ENCODE measurements around the gene KCTD10.

Gene KCTD10

GRCh38 chr12:109466821-109467220, 10.3 kb downstream of the KCTD10 start:
- Histone ChIP-seq H3K9me3 (ENCODE audit: insufficient read depth, low read length, severe bottlenecking) (no peaks in the 10 kb centered on the region), H3K4me3 (ENCODE audit: low read depth in 1 of 2, low read length in 2 of 2) (no peak overlapping the region), H3K36me3 (ENCODE audit: insufficient read depth, low read length) (peaks cover 40% of the 10 kb centered on the region), H3K4me2 (ENCODE audit: insufficient read depth, low read length) (no peak overlapping the region), H3K27ac (ENCODE audit: low read length) (no peak overlapping the region), H3K4me1 (ENCODE audit: insufficient read depth, low read length) (no peaks in the 10 kb centered on the region), H2AFZ (ENCODE audit: low read depth, low read length) (no peak overlapping the region), H3K27me3 (ENCODE audit: insufficient read depth, low read length, poor library complexity) (no peaks in the 10 kb centered on the region), H3K9ac (ENCODE audit: low read depth, low read length) (no peak overlapping the region), H3K79me2 (ENCODE audit: insufficient read depth, low read length) (peaks cover 88% of the 10 kb centered on the region), H4K20me1 (ENCODE audit: insufficient read depth, low read length) (peaks cover 72% of the 10 kb centered on the region)
- DNase-seq (no peak), ATAC-seq (ENCODE audit: insufficient read depth, low read depth) (no peak)
- TF ChIP-seq CTCF (IDR thresholded peaks at IDR 0.05; ENCODE audit: borderline replicate concordance, extremely low read depth, low read length, poor library complexity, severe bottlenecking), result no peak
- no peak for TF ChIP-seq EZH2 (IDR thresholded peaks at IDR 0.05; ENCODE audit: borderline replicate concordance, low read depth, low read length, severe bottlenecking)

- no peaks in the 10 kb centered on the region for H3K9me3 ChIP-seq (ENCODE audit: insufficient read depth, low read length, severe bottlenecking)
- peaks cover 40% of the 10 kb centered on the region for H3K36me3 ChIP-seq (ENCODE audit: insufficient read depth, low read length)
- no peak overlapping the region for H3K4me2 ChIP-seq (ENCODE audit: insufficient read depth, low read length)
- H3K27me3 ChIP-seq (ENCODE audit: insufficient read depth, low read length, poor library complexity), result no peaks in the 10 kb centered on the region
- ATAC-seq (ENCODE audit: insufficient read depth, low read depth), result no peak
- H3K4me3 ChIP-seq (ENCODE audit: low read depth in 1 of 2, low read length in 2 of 2), result no peak overlapping the region
- H3K27ac ChIP-seq (ENCODE audit: low read length), result no peak overlapping the region
- H3K79me2 ChIP-seq (ENCODE audit: insufficient read depth, low read length), result peaks cover 88% of the 10 kb centered on the region
- H2AFZ ChIP-seq (ENCODE audit: low read depth, low read length), result no peak overlapping the region
- no peak overlapping the region for H3K9ac ChIP-seq (ENCODE audit: low read depth, low read length)
- peaks cover 77% of the 10 kb centered on the region for H4K20me1 ChIP-seq (ENCODE audit: insufficient read depth, low read length)
- TF ChIP-seq EZH2 (IDR thresholded peaks at IDR 0.05; ENCODE audit: borderline replicate concordance, low read depth, low read length, severe bottlenecking), result no peak
- TF ChIP-seq CTCF (IDR thresholded peaks at IDR 0.05; ENCODE audit: borderline replicate concordance, extremely low read depth, low read length, poor library complexity, severe bottlenecking), result no peak
- DNase-seq, result no peak
- H3K4me1 ChIP-seq (ENCODE audit: insufficient read depth, low read length), result no peaks in the 10 kb centered on the region
These were observed 10.8 kb downstream of the KCTD10 start for GRCh38 chr12:109466305-109466704.

- Histone ChIP-seq H3K27me3 (ENCODE audit: insufficient read depth, low read length, poor library complexity) (no peaks in the 10 kb centered on the region), H3K79me2 (ENCODE audit: insufficient read depth, low read length) (peaks cover 82% of the 10 kb centered on the region), H3K4me3 (ENCODE audit: low read depth in 1 of 2, low read length in 2 of 2) (no peak overlapping the region), H3K4me1 (ENCODE audit: insufficient read depth, low read length) (no peaks in the 10 kb centered on the region), H3K4me2 (ENCODE audit: insufficient read depth, low read length) (no peak overlapping the region), H2AFZ (ENCODE audit: low read depth, low read length) (no peak overlapping the region), H3K9me3 (ENCODE audit: insufficient read depth, low read length, severe bottlenecking) (no peaks in the 10 kb centered on the region), H3K27ac (ENCODE audit: low read length) (no peak overlapping the region), H4K20me1 (ENCODE audit: insufficient read depth, low read length) (peaks cover 83% of the 10 kb centered on the region), H3K36me3 (ENCODE audit: insufficient read depth, low read length) (peaks cover 45% of the 10 kb centered on the region), H3K9ac (ENCODE audit: low read depth, low read length) (no peak overlapping the region)
- DNase-seq, result no peak
- ATAC-seq (ENCODE audit: insufficient read depth, low read depth), result no peak
- TF ChIP-seq CTCF (IDR thresholded peaks at IDR 0.05; ENCODE audit: borderline replicate concordance, extremely low read depth, low read length, poor library complexity, severe bottlenecking) (no peak), EZH2 (IDR thresholded peaks at IDR 0.05; ENCODE audit: borderline replicate concordance, low read depth, low read length, severe bottlenecking) (no peak)
These were observed 12.3 kb downstream of the KCTD10 start for GRCh38 chr12:109464642-109465351.

Data from DND-41 (cell line).